Endodermal cell (in vitro differentiated cells): ENCODE results near the gene PRUNE2. TPM values are rescaled to one million over a fixed set of nuclear protein-coding genes. Genes with fewer than 3 reads are reported as not detected.

Experiments
- DNase-seq: peaks from one replicate; pipeline ENCODE4 v3.0.0-alpha.2; 2017
- H3K27ac ChIP-seq: 2 replicates; pipeline ENCODE4 v1.5.1; 2013; ENCODE audit warnings: mild to moderate bottlenecking, low read depth, low read length, moderate library complexity
- H3K27me3 ChIP-seq: 2 replicates; pipeline ENCODE4 v1.6.1; 2013; ENCODE audit warnings: mild to moderate bottlenecking, low read length, moderate library complexity; ENCODE audit not compliant: insufficient read depth, control insufficient read depth, poor library complexity, severe bottlenecking
- H3K36me3 ChIP-seq: 2 replicates; pipeline ENCODE4 v1.7.0; 2013; ENCODE audit warnings: mild to moderate bottlenecking, low read length, moderate library complexity; ENCODE audit not compliant: control insufficient read depth, insufficient read depth
- H3K4me1 ChIP-seq: one replicate; pipeline ENCODE4 v1.7.0; 2013; ENCODE audit warnings: low read length; ENCODE audit not compliant: control insufficient read depth, insufficient read depth
- H3K4me3 ChIP-seq: 2 replicates; pipeline ENCODE4 v1.5.1; 2013; ENCODE audit warnings: mild to moderate bottlenecking, low read length, moderate library complexity
- H3K9ac ChIP-seq: 2 replicates; pipeline ENCODE4 v1.6.1; 2013; ENCODE audit warnings: mild to moderate bottlenecking, low read length, moderate library complexity; ENCODE audit not compliant: poor library complexity, severe bottlenecking; ENCODE audit errors: extremely low read depth
- H3K9me3 ChIP-seq: 2 replicates; pipeline ENCODE4 v1.6.1; 2013; ENCODE audit warnings: mild to moderate bottlenecking, low read length, moderate library complexity; ENCODE audit not compliant: control insufficient read depth
- H3K27ac Mint-ChIP-seq: 2 replicates; pipeline ENCODE4 v1.8.0; 2020; ENCODE audit warnings: mixed read lengths
- H3K27me3 Mint-ChIP-seq: 2 replicates; pipeline ENCODE4 v1.8.0; 2021; ENCODE audit warnings: mild to moderate bottlenecking, mixed read lengths; ENCODE audit not compliant: insufficient read depth
- H3K36me3 Mint-ChIP-seq: 2 replicates; pipeline ENCODE4 v1.8.0; 2020; ENCODE audit warnings: low read depth, mixed read lengths
- H3K4me1 Mint-ChIP-seq: 2 replicates; pipeline ENCODE4 v1.8.0; 2020; ENCODE audit warnings: mixed read lengths
- H3K4me3 Mint-ChIP-seq: 2 replicates; pipeline ENCODE4 v1.8.0; 2020; ENCODE audit warnings: mild to moderate bottlenecking, moderate library complexity, mixed read lengths
- H3K9me3 Mint-ChIP-seq: 2 replicates; pipeline ENCODE4 v1.8.0; 2020; ENCODE audit warnings: mild to moderate bottlenecking, mixed read lengths
- WGBS, 2 experiments: methylation state at CpG; one replicate each; pipeline versions ENCODE4 v1.1.5 to v1.1.7; 2013; ENCODE audit warnings: missing lambda C conversion rate in 2 of 2, mixed read lengths in 1 of 2; ENCODE audit not compliant: insufficient coverage in 1 of 2, insufficient read length in 1 of 2; 5-methylcytosine and 5-hydroxymethylcytosine counted together
- total RNA-seq, 2 donors: library from RNA; stranded (reverse); fragmentation: NEBNext Ultra II Directional in 1 of 2; extraction: Animal tissue kit (Norgen Biotek cat#: 25700) in 1 of 2; gene quantifications; 2 replicates in 1 of 2; 3 replicates in 1 of 2; pipeline ENCODE4 v1.2.1, GENCODE V29; 2021
- TF ChIP-seq, protein P1 (sequence below): fragments of 200-600 bp; sonication (generic); conservative IDR thresholded peaks from 2 replicates; pipeline ENCODE4 v1.5.0; 2021; ENCODE audit warnings: antibody characterized with exemption, mild to moderate bottlenecking

The PRUNE2 gene
- total RNA-seq, 2 donors from 2014 or later, result 4.1 to 6.8 TPM

DNA sequence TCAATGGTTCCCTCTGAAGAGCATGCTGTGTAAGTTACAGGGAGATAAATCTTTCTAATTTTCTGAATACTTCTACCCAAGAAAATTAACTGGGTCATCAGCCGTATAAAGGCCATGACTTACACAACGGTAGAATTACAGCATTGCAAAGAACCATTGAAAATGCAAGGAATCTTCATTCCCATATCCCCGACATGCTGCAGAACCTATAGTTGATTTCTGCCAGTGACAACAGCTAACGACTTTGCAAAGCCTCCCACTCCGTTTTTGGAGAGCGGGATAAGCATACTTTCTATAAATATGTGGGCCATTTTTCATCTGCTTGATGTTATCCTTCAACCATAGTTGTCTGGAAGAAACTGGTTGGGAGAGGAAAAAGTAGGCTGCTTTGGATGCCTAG lies 85.5 kb downstream of the PRUNE2 start:
- H3K4me3 ChIP-seq, result no peak overlapping the region
- TF ChIP-seq, protein P1, sequence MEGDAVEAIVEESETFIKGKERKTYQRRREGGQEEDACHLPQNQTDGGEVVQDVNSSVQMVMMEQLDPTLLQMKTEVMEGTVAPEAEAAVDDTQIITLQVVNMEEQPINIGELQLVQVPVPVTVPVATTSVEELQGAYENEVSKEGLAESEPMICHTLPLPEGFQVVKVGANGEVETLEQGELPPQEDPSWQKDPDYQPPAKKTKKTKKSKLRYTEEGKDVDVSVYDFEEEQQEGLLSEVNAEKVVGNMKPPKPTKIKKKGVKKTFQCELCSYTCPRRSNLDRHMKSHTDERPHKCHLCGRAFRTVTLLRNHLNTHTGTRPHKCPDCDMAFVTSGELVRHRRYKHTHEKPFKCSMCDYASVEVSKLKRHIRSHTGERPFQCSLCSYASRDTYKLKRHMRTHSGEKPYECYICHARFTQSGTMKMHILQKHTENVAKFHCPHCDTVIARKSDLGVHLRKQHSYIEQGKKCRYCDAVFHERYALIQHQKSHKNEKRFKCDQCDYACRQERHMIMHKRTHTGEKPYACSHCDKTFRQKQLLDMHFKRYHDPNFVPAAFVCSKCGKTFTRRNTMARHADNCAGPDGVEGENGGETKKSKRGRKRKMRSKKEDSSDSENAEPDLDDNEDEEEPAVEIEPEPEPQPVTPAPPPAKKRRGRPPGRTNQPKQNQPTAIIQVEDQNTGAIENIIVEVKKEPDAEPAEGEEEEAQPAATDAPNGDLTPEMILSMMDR, result no peak
- Mint-ChIP-seq H3K9me3 (no peaks in the 10 kb centered on the region), H3K4me3 (no peak overlapping the region), H3K27me3 (peaks cover 10% of the 10 kb centered on the region), H3K36me3 (no peaks in the 10 kb centered on the region), H3K27ac (no peak overlapping the region), H3K4me1 (peaks cover 26% of the 10 kb centered on the region)
- H3K27me3 ChIP-seq, result no peaks in the 10 kb centered on the region
- no peak overlapping the region for H3K27ac ChIP-seq
- H3K9me3 ChIP-seq, result no peaks in the 10 kb centered on the region
- 81 to 92% methylated on average over 5 to 6 of the region's 6 CpGs for WGBS, 2 experiments
- peaks cover 6% of the 10 kb centered on the region for H3K4me1 ChIP-seq
- DNase-seq, result no peak
- H3K9ac ChIP-seq, result no peak overlapping the region
- no peaks in the 10 kb centered on the region for H3K36me3 ChIP-seq

DNA sequence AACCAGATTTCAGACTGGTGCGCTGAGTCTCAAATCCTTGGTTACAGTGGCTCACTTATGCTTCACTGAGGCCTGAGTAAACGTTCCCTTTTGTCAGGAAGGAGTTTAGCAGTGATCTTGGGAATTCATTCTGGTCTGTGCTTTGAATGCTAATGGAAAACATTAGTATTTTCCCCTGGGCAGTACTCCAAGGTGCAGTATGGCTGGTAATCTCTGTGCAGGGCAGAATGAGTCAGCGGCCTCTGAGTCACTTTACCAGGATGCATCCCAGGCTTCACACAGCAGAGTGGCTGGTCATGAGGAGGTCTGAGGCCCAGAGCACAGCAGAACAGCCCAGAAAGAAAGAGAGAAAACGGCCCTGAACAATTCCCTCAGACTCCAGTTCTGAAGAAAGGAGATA lies 87.6 kb downstream of the PRUNE2 start:
- H3K9ac ChIP-seq, result no peak overlapping the region

DNA sequence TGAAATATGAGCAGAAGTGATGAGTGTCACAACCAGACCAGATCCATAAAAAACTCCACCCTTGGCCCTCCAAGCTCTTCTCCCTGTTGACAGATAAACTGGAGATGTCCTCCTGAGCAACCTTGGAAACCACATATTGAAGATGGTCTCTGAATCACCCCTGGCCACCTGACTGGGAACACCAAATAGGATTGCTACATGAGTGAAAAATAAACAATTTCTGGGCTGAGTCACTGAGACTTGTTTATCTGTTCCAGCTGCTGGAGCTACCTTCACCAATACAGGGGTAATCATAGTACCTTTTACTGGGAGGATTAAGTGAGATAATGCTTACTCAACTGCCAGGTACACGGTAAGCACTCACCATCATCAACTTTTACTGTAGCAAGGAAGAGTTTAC lies 88.4 kb downstream of the PRUNE2 start:
- H3K36me3 ChIP-seq, result no peaks in the 10 kb centered on the region
- Mint-ChIP-seq H3K4me1 (peaks cover 7% of the 10 kb centered on the region), H3K27ac (no peak overlapping the region), H3K27me3 (peaks cover 5% of the 10 kb centered on the region), H3K36me3 (no peaks in the 10 kb centered on the region), H3K4me3 (no peak overlapping the region), H3K9me3 (no peaks in the 10 kb centered on the region)
- peaks cover 3% of the 10 kb centered on the region for H3K4me1 ChIP-seq
- H3K9me3 ChIP-seq, result no peaks in the 10 kb centered on the region
- no peak overlapping the region for H3K9ac ChIP-seq
- H3K27ac ChIP-seq, result no peak overlapping the region
- no peaks in the 10 kb centered on the region for H3K27me3 ChIP-seq
- TF ChIP-seq, protein P1, result no peak
- DNase-seq, result no peak
- 100% methylated on average over 1 of the region's 1 CpG for WGBS, 2 experiments
- no peak overlapping the region for H3K4me3 ChIP-seq

More for the DNA sequence above, 87.6 kb downstream of the PRUNE2 start:
- Mint-ChIP-seq H3K36me3 (no peaks in the 10 kb centered on the region), H3K4me1 (peaks cover 7% of the 10 kb centered on the region), H3K27me3 (peaks cover 5% of the 10 kb centered on the region), H3K4me3 (no peak overlapping the region), H3K9me3 (no peaks in the 10 kb centered on the region), H3K27ac (no peak overlapping the region)
- Histone ChIP-seq H3K4me3 (no peak overlapping the region), H3K4me1 (peaks cover 3% of the 10 kb centered on the region), H3K27me3 (no peaks in the 10 kb centered on the region), H3K9me3 (no peaks in the 10 kb centered on the region), H3K27ac (no peak overlapping the region), H3K36me3 (no peaks in the 10 kb centered on the region)
- peak; percentile 71 for DNase-seq
- TF ChIP-seq, protein P1, result no peak
- WGBS, 2 experiments, result 74 to 84% methylated on average over 4 of the region's 4 CpGs
